COLO668 (cell line): ENCODE data around the gene CLEC1B.
"Not testable (repeated sequence)": the region's sequence is repeated elsewhere in the genome, so short reads cannot be mapped to it uniquely, and the experiment has no call there.

Experiments
- DNase-seq: peaks from one replicate; lab custom pipeline; 2025; ENCODE audit not compliant: unreplicated experiment; lab: John Stamatoyannopoulos, UW

CLEC1B gene

DNA sequence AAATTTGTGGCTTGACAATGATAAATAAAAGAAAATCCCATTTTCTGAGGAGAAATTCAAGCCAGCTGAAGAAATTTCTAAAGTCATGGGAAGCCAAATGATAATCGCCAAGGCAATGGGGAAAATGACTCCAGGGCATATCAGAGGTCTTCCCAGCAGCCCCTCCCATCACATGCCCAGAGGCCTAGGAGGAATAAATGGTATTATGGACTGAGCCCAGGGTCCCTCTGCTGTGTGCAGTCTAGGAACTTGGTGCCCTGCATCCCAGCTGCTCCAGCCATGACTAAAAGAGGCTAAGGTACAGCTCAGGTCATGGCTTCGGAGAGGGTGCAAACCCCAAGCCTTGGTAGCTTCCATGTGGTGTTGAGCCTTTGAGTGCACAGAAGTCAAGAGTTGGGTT lies 23.3 kb downstream of the CLEC1B start:
- DNase-seq = no peak

DNA sequence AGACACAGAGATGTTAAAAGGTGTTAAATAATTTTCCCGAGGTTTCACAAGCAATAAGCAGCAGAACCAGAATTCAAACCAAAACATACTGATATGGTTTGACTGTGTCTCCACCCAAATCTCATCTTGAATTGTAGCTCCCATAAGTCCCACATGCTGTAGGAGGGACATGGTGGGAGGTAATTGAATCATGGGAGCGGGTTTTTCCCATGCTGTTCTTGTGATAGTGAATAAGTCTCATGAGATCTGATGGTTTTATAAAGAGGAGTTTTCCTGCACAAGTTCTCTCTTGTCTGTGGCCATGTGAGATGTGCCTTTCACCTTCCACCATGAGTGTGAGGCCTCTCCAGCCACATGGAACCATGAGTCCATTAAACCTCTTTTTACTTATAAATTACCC lies 24.2 kb downstream of the CLEC1B start:
- DNase-seq = not testable (repeated sequence)

DNA sequence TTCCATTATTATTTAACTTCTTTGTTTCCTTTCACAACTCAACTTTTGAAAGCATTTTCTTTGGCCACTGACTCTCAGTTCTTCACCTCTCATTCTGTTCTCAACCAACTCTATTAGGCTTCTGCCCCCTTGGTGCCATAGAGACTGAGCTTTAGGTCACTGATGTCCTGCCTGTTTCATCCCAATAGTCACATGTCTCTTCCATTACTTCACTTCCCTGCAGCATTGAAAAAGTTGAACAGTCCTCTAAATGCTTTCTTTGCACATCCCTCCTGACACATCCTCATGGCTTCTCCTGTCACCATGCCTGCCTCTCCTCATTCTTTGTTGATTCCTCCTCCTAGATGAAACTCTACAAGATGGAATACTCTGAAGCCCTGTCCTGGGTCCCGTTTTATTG lies 25.0 kb downstream of the CLEC1B start:
- DNase-seq = no peak

DNA sequence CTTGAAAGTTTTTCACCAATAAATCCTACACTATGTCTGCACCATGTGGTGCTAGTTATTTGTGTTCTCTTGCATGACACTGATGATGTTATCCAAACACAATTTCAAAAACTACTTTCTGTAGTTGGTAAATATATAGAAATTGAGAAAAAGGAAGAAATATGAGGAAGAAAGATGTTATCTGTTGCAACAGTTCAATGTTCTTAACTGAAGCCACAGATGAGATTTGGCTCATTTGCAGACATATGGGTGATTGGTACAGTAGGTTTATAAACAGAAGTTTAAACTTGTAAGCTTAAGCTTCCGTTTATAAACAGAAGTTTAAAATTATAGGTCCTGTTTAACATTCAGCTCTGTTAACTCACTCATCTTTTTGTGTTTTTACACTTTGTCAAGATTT lies 27.7 kb downstream of the CLEC1B start, which contains the start of gene CLEC12A:
TSS of gene CLEC12A (plus strand) at position 229 of the 400 bp plus-strand sequence. CDS start 188 bp downstream, outside the sequence.
- no peak for DNase-seq

DNA sequence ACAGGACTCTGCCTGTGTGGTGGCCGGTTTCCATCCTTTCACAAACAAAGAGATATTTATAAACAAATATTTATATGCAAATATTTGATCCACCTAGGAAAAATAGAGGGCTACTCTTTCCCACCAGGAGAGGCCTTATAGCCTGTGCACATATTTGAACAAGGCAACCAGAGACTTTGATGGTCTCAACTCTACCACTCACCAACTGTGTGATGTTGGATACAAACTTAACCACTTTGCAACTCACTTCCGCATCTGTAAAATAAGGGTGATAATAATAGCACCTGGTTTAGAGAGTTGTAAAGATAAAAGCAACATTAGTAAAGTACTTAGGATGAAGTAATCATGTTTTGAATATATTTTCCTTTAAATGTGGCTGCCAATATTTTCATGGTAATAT lies 29.2 kb downstream of the CLEC1B start:
- no peak for DNase-seq

DNA sequence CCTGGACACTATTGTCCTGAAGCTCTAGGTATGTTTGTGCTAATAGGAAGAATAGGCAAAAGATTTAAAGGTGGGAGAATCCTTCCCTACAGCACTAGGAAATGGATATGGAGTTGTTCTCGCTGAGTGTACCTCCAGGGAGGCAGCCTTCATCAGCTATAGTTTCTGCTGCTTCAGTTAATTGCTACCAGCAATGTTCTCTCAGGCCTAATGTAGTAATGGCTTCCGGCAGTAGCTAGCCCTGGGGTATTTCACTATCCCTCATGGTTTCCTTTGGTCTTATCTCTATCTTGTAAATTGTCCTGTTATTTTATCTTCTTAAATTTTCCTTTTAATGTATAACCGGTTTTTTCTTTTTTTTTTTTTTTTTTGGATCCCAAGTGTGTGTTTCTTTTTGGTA lies 37.0 kb downstream of the CLEC1B start:
- no peak for DNase-seq

DNA sequence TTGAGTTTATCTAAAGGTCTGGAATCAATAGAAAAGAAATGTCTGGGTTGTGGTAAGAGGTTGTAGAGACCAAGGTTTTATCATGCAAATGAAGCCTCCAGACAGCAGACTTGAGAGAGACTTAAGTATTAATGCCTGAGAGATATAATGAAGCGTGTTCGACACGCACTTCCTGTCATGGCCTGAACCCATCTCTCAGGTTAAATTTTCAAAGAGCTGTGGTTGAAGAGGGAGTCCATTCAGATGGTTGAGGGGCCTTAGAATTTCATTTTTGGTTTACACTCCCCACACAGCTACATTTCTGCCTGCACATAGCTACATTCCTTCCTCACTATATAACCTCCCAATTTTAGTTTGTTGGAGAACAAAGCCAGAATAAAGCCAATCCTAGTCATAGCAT lies 37.8 kb downstream of the CLEC1B start:
- no peak for DNase-seq

DNA sequence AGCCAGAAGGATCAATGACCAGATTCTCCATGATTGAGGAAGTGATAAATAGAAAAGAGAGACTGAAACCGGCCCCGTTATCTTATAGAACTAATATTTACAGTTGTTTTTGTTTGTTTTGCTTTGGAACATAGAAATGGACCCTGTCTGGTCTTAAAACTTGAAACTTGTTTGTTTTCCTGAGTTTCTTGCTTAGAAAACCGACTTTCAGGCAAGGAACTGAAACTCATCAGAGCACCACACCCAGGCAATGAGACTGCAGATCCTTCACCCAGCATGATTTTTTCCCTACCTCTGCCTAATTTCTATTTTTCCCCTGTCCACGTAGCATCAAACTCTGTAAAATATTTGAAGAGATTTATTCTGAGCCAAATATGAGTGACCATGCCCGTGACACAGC lies 38.3 kb downstream of the CLEC1B start:
- DNase-seq = no peak

DNA sequence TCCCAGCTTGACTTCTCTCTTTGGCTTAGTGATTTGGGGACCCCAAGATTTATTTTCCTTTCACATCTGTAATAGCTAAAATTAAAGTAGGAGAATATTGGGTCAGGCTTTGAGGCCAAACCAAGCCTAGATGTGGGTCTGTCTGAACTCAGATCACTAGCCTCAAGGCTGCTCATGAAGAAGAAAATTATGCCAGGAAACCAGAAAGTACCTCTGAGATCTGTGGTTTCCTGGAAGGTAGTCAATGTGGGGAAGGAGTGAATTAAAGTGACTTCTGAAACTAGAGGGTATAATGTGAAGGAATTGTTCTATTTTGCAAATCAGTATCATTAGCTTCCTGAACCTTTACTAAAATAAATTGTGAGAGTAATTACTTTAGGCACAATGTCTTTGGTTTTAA lies 41.1 kb downstream of the CLEC1B start:
- DNase-seq = no peak

DNA sequence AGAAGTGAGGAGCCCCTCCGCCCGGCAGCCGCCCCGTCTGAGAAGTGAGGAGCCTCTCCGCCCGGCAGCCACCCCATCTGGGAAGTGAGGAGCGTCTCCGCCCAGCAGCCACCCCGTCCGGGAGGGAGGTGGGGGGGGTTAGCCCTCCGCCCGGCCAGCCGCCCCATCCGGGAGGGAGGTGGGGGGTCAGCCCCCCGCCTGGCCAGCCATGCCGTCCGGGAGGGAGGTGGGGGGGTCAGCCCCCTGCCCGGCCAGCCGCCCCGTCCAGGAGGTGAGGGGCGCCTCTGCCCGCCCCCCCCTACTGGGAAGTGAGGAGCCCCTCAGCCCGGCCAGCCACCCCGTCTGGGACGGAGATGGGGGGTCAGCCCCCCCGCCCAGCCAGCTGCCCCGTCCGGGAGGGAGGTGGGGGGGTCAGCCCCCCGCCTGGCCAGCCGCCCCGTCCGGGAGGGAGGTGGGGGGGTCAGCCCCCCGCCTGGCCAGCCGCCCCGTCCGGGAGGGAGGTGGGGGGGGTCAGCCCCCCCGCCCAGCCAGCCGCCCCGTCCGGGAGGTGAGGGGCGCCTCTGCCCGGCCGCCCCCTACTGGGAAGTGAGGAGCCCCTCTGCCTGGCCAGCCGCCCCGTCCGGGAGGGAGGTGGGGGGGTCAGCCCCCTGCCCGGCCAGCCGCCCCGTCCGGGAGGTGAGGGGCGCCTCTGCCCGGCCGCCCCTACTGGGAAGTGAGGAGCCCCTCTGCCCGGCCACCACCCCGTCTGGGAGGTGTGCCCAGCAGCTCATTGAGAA lies 45.8 kb downstream of the CLEC1B start:
- DNase-seq = not testable (repeated sequence)

DNA sequence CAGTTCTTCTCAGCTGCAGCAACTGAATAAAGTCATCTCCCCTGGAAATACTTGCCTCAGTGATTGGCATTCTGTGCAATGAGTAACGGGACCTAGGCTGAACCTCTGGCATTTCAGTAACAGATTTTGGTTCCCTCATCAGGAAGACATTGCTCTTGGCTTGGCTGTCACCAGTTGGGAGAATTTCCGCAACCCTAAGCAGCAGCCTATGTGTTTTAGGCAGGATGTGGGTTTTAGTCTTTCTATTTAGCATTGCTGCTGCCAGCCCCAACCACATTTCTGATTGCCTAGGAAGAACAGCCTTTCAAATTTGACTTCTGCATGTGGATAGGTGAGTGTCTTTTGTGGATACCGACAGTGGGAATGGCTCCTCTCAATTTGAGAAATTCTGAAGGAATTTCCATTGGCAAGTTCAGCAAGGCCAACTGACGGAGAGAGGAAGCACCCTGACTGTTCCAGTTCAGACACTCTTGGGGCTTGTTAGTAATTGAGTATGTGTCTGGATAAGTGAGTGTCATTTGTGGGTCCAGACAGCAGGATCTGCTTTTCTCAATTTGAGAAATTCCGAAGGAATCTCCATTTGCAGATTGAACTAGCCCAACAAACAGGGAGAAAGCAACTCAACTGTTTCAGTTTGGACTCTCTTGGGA lies 47.8 kb downstream of the CLEC1B start:
- no peak for DNase-seq

DNA sequence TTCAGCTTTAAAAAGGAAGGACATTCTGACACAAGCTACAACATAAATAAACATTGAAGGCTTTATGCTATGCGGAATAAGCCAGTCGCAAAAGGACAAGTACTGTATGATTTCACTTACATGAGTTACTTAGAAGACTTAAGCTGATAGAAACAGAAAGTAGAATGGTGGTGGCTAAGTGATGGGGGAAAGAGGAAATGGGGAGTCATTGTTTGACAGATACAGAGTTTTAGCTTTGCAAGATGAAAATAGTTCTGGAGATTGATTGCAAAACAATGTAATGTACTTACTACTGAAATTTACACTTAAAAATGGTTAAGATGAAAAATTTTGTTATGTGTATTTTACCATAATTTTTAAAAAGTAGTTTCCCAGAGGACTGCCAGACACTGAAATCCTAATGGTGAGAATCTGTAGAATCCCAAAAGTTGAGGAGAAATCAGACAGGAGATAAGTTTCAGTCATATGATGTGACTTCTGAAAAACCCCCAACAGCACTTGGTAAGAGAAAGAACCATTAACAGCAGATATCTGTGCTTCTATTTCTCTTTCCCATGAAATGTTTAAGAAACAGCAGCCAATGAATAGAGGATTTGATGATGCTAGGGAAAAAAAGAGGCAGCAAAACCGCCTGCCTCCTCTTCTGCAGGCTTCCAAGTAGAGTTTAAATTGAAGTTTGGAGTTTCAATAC lies 50.2 kb downstream of the CLEC1B start:
- DNase-seq = no peak

DNA sequence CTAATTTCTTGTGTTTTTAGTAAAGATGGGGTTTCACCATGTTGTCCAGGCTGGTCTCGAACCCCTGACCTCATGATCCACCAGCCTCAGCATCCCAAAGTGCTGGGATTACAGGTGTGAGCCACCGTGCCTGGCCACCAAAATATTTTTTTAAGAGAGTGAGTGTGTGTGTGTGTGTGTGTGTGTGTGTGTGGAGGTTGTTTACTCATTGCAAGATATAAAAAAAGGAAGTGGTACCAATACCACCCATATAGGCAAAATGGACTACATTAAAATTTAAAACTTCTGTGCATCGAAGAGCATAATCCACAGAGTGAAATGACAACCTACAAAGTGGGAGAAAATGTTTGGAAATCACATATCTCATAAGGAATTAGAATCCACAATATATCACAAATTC lies 51.2 kb downstream of the CLEC1B start:
- DNase-seq = no peak

DNA sequence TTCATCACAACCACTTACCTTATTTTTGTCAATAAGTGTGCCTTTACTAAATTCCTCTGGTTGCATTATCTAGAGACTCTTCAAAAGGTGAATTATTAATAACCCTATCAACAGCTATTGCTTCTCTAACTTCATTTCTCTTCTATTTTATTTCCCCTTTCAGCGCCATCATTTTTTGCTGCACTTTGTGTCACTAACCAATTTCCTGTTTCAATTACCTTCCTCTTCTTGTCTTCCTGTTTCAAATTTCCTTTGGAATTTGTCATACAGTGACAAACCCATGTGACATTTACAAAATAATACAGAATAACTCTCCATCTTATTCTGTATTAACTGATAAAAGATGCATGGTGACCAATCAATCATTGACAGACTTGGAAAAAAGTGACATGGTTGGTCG lies 54.5 kb downstream of the CLEC1B start:
- DNase-seq = no peak

DNA sequence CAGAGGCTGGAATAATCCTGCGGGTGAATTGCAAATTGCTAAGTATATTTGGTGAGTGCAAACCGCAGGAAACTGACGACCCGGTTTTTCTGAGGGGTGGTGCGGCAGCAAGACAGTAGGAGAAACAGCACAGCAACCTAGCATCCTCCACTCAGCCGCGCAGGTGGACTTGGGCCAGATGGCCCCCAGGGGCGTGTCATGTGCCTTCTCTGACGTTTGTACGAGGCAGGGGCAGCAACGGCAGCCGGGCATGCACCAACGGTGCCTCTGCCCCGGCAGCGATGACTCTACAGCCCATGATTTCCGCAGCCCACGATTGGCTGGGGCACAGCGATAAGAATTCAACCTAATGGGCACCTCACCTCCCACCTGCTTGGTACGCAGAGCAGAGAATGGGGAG lies 55.7 kb downstream of the CLEC1B start:
- DNase-seq = no peak
